ENCODE results near the gene AKR1B15. TPM values are rescaled to one million over a fixed set of nuclear protein-coding genes. Genes with fewer than 3 reads are reported as not detected.
"Not testable (repeated sequence)": the region's sequence is repeated elsewhere in the genome, so short reads cannot be mapped to it uniquely, and the experiment has no call there.

Gene AKR1B15
- total RNA-seq, 1 experiment from 2014 or later: not detected

DNA sequence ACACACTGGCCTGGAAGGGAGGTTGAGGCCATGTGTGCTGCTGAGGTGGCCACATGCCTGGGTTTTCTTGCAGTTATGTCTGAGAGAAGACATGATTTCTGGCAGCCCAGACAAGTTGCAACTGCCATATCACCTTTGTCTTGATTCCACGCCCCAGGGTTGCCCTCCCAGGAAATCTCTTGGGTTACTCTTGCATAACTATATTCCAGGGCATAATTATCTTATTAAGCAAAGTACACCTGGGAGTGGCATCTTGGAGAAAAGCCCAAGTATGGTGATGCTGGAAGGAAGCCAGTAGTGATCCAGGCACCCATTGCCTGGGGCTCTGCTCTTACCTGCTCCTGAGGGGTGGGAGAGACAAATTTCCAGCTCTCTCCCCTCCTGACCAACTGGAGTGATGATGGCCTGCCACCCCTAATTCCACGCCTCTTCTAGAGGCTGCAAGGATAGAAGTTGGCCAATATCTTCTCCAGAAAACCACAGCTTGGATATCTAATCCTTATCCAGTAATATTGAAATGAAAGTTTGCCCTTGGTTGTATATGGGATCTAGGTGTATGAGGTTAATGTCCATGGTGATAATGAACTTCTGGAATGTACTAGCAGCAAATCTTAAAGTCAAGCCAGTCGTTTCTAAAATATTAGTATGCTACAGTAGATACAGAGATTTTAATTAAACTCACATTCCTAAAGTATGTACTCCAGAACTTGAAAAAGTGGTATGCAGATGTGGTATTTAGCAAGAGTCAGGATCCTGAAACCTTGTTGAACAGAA, 16.5 kb upstream of the AKR1B15 start:
- DNase-seq (ENCODE audit: low read depth): no peak

GRCh38 chr7:134532954-134533218, 16.0 kb upstream of the AKR1B15 start:
- no peak for DNase-seq (ENCODE audit: low read depth)

DNA sequence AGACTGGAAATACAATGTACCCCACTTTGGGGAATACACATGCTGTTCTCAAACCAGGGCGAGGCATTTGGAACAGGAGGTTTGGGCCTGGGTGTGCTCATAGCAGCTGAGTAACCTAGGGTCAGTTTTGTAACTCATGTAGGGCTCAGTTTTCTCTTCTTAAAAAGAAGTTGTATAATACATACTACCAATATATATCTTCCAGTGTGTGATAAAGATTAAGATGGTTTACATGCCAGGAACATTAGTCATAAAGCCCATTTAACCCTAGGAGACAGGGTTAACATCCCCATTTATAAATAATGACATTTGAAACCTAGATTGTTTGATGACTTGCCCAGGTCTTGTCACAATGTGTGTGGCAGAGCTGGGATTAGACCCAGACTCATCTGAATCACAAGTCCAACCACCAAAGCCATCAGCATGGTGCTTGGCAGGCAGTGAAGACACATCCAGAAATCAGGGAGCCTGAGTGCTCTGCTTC, 15.6 kb upstream of the AKR1B15 start:
- DNase-seq (ENCODE audit: low read depth): peak; percentile 72

DNA sequence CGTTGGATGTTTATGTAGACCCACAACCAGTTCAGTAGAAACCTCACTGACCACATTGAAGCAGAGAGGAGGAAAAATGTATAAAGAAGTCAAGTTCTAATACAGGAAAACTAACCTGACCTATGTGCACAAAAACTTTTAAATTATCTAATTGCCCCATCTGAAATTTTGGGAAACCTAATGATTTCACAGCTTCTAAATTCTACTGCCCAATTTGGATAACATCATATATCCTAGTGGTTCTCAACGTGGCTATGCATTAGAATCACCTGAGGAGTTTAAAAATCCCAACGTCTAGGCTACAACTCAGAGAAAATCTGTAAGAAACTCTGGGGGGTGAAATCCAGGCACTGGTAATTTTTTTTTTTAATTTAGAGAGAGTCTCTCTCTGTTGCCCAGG, 14.3 kb upstream of the AKR1B15 start:
- no peak for DNase-seq (ENCODE audit: low read depth)

GRCh38 chr7:134535272-134535918, 13.5 kb upstream of the AKR1B15 start:
- no peak for DNase-seq (ENCODE audit: low read depth)

DNA sequence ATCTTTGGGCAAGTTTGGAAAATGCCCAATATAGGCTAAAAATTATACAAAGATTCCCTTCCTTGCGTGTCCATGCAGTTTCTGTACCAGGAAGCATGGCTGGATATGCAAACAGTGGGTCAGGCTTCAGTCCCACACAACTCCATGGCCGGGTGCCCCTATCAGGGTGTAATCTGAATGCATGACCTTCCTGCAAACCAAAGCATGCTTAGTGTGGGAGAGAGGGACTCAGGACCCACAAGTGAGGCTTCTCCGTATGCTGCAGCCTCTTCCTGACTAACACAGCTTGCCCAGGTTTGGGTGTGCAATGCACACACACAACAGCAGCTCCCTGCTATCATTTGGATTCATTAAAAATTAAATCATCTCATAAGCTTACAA, 13.0 kb upstream of the AKR1B15 start:
- no peak for DNase-seq (ENCODE audit: low read depth)

GRCh38 chr7:134536558-134536957, 12.4 kb upstream of the AKR1B15 start:
- DNase-seq (ENCODE audit: low read depth): not testable (repeated sequence)

DNA sequence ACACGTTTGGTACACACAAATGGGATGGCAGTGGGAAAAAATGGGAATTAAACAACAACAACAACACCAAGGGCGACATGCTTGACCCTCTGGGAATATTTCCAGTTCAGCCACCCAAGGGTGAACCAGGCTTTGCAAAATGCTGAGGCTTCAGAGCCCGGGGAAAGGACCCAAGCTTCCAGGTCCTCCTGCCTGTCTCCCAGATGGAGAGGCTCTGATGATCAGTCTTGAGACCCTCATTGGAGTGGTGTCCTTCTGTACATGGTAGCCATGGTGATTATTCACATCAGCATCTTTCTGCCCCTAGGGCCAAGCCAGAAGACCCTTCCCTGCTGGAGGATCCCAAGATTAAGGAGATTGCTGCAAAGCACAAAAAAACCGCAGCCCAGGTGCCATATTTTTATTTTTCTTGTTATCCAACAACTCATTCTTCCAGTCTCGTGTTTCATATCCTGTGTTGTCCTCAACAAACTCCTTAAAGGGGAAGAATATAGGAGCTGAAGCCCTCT, 11.6 kb upstream of the AKR1B15 start:
- not testable (repeated sequence) for DNase-seq (ENCODE audit: low read depth)

GRCh38 chr7:134539380-134540004, 9.4 kb upstream of the AKR1B15 start:
- DNase-seq (ENCODE audit: low read depth): no peak

DNA sequence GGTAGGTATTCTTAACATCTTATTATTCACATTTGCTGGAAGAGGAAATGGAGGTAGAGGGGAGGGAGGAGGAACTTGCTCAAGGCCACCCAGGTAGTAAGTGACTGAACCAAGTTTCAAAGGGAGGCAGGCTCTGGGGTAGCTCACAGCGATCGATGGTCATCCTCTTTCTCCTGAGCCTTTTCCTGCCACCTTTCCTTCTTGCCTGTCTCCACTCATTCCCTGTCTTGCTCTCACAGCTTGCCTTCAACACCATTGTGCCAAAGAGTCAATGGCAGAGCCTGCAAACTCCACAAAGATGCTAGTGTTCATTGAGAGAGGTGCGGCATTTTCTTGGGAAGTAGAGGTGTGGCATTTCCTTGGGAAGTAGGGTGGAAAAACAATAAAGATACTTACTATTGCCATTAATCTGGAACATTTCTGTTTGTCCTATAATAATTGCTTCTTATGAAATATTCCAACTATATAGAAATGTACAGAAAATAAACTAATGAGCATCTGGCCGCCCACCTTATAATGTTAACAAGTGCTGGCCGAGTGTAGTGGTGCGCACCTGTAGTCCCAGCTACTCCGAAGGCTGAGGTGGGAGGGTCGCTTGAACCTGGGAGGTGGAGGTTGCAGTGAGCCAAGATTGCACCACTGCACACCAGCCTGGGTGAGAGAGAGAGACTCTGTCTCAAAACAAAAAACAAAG, 7.3 kb upstream of the AKR1B15 start:
- DNase-seq (ENCODE audit: low read depth): not testable (repeated sequence)

GRCh38 chr7:134542195-134542771, 6.6 kb upstream of the AKR1B15 start:
- DNase-seq (ENCODE audit: low read depth): no peak

- no peak for DNase-seq (ENCODE audit: low read depth)
These were observed 3.5 kb upstream of the AKR1B15 start for GRCh38 chr7:134545380-134545779.

DNA sequence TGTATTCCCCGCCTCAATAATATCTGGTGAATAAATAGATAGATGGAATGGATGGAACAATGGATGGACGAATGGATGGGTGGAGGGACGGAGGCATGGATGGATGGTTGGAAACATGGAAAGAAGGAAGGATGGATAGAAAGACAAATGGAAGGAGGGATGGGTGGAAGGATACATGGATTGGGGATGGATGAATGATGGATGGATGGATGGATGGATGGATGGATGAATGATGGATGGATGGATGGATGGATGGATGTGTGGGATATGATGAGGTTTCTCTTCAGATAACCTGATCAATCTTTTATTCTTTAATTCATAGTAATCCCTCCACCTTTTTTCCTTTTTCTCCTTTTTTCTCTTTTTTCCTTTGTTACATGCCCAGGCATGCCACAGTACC, 3.0 kb upstream of the AKR1B15 start:
- DNase-seq (ENCODE audit: low read depth): no peak

- DNase-seq (ENCODE audit: low read depth): no peak
These were observed 2.0 kb upstream of the AKR1B15 start for GRCh38 chr7:134546955-134547354.

GRCh38 chr7:134547397-134548054, 1.4 kb upstream of the AKR1B15 start:
- DNase-seq (ENCODE audit: low read depth): peak; percentile 89

GRCh38 chr7:134549366-134549765, 456 bp downstream of the AKR1B15 start:
- DNase-seq (ENCODE audit: low read depth): no peak

- peak; percentile 62 for DNase-seq (ENCODE audit: low read depth)
These were observed 3.2 kb downstream of the AKR1B15 start for GRCh38 chr7:134552105-134552504.

DNA sequence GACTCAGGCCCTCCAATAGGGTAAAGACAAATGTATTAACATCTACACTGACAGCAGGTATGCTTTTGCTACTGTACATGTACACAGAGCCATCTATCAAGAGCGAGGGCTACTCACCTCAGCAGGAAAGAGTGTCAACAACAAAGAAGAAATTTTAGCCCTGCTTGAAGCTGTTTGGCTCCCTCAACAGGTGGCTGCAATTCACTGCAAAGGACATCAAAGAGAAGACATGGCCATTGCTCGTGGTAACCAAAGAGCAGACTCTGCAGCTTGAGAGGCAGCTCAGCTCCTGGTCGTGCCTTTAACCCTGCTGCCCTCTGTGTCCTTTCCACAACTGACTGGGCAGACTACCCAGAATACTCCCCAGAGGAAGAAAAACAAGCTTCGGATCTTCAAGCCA, 5.1 kb downstream of the AKR1B15 start:
- DNase-seq (ENCODE audit: low read depth): peak; percentile 32

- DNase-seq (ENCODE audit: low read depth): no peak
These were observed 5.6 kb downstream of the AKR1B15 start for GRCh38 chr7:134554417-134554966.

GRCh38 chr7:134557391-134557790, 8.5 kb downstream of the AKR1B15 start:
- DNase-seq (ENCODE audit: low read depth): no peak

- no peak for DNase-seq (ENCODE audit: low read depth)
These were observed 9.5 kb downstream of the AKR1B15 start for GRCh38 chr7:134558370-134558769.

All from Daoy (cell line).